K562 (cell line): Measurements from ENCODE around the gene MPND.

Experiments used
- HINFP ChIP-seq: fragments of 450-650 bp; conservative IDR thresholded peaks from 2 replicates; pipeline ENCODE4 v1.6.1; 2016; ENCODE audit warnings: missing genetic modification characterization, low read depth, mild to moderate bottlenecking, control low read depth, missing compliant biosample characterization
- PCBP2 ChIP-seq: fragments of 200-400 bp; formaldehyde crosslinking; IDR thresholded peaks from 2 replicates; pipeline ENCODE4 v1.6.1; 2018; ENCODE audit warnings: low read length, low read depth, mild to moderate bottlenecking, moderate library complexity; ENCODE audit not compliant: poor library complexity, severe bottlenecking
- RBBP5 ChIP-seq: fragments of 200-600 bp; sonication (generic); IDR thresholded peaks from 2 replicates; pipeline ENCODE4 v1.6.1; 2012; ENCODE audit warnings: borderline replicate concordance, mild to moderate bottlenecking, low read length, control low read depth, inconsistent platforms; ENCODE audit not compliant: insufficient read depth, poor library complexity, severe bottlenecking
- ZNF24 ChIP-seq: fragments of 450-650 bp; IDR thresholded peaks from 2 replicates; pipeline ENCODE4 v1.6.1; 2016
- ZNF57 ChIP-seq: fragments of 450-650 bp; formaldehyde crosslinking; IDR thresholded peaks from 2 replicates; pipeline ENCODE4 v1.4.0; 2020; ENCODE audit warnings: mild to moderate bottlenecking, moderate library complexity
- TF ChIP-seq, protein P1 (sequence below), 3 experiments: IDR thresholded peaks in 2 of 3; conservative IDR thresholded peaks in 1 of 3; 2 replicates each; pipeline ENCODE4 v1.5.1; 2011 to 2012; ENCODE audit warnings: low read length in 3 of 3, mild to moderate bottlenecking in 3 of 3, control low read depth in 2 of 3, improper control_type of control experiment in 1 of 3, inconsistent platforms in 1 of 3, low read depth in 1 of 3, mixed read lengths in 1 of 3, moderate library complexity in 1 of 3; ENCODE audit not compliant: insufficient read depth in 2 of 3
- TF ChIP-seq, protein P2 (sequence below): fragments of 450-650 bp; IDR thresholded peaks from 2 replicates; pipeline ENCODE4 v1.7.1; 2018; ENCODE audit warnings: mild to moderate bottlenecking, low read depth; ENCODE audit not compliant: partially characterized antibody

DNA sequence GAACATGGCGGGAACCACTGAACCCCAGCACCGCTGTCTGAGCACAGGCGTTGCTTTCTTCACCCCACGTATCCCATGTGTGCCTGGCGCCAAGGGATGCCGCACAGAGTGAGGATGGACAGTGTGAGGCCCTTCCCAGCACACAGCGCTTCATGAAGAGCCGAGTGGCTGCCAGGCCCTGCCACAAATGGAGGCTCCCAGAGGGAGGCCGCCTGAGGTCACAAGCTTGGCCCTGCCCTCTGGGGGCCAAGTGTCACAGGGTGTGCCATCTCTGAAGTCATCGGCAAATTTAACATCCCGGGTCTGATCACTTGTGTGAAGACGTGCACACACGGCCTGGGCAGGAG lies 24.4 kb downstream of the MPND start:
- TF ChIP-seq PCBP2 (no peak), HINFP (tag) (no peak), RBBP5 (no peak), ZNF57 (CRISPR knock-in tag) (no peak), ZNF24 (no peak)
- TF ChIP-seq, protein P1, sequence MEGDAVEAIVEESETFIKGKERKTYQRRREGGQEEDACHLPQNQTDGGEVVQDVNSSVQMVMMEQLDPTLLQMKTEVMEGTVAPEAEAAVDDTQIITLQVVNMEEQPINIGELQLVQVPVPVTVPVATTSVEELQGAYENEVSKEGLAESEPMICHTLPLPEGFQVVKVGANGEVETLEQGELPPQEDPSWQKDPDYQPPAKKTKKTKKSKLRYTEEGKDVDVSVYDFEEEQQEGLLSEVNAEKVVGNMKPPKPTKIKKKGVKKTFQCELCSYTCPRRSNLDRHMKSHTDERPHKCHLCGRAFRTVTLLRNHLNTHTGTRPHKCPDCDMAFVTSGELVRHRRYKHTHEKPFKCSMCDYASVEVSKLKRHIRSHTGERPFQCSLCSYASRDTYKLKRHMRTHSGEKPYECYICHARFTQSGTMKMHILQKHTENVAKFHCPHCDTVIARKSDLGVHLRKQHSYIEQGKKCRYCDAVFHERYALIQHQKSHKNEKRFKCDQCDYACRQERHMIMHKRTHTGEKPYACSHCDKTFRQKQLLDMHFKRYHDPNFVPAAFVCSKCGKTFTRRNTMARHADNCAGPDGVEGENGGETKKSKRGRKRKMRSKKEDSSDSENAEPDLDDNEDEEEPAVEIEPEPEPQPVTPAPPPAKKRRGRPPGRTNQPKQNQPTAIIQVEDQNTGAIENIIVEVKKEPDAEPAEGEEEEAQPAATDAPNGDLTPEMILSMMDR (IDR thresholded peaks at IDR 0.05 in 2 of 3, conservative IDR thresholded peaks at IDR 0.05 in 1 of 3; ENCODE audit: insufficient read depth in 2 of 3, low read depth in 1 of 3, low read length in 3 of 3) = no peak
- TF ChIP-seq, protein P2, sequence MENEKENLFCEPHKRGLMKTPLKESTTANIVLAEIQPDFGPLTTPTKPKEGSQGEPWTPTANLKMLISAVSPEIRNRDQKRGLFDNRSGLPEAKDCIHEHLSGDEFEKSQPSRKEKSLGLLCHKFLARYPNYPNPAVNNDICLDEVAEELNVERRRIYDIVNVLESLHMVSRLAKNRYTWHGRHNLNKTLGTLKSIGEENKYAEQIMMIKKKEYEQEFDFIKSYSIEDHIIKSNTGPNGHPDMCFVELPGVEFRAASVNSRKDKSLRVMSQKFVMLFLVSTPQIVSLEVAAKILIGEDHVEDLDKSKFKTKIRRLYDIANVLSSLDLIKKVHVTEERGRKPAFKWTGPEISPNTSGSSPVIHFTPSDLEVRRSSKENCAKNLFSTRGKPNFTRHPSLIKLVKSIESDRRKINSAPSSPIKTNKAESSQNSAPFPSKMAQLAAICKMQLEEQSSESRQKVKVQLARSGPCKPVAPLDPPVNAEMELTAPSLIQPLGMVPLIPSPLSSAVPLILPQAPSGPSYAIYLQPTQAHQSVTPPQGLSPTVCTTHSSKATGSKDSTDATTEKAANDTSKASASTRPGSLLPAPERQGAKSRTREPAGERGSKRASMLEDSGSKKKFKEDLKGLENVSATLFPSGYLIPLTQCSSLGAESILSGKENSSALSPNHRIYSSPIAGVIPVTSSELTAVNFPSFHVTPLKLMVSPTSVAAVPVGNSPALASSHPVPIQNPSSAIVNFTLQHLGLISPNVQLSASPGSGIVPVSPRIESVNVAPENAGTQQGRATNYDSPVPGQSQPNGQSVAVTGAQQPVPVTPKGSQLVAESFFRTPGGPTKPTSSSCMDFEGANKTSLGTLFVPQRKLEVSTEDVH = no peak
